K562 (cell line): ENCODE data around the gene CTIF. TPM values are rescaled to one million over a fixed set of nuclear protein-coding genes. Genes with fewer than 3 reads are reported as not detected.

ENCODE experiments used
- ATAC-seq: fragments of 200-7000 bp; cut with Tn5 transposase; 3 replicates; pipeline ENCODE4 v1.9.1; 2020; ENCODE audit warnings: moderate library complexity
- BruUV-seq: library from RNA; stranded (reverse); fragments of 400-500 nt; replicated peaks from 2 replicates; lab custom pipeline; 2021; lab: Mats Ljungman, UMichigan
- CTCF ChIA-PET: fragments of 300-600 bp; formaldehyde crosslinking; extraction: SDS; loops from one replicate; lab custom pipeline; 2021; ENCODE audit warnings: low intra/inter-chr PET ratio; lab: Yijun Ruan, JAX
- POLR2A ChIA-PET: fragments of 300-600, 350-650 bp; sonication (Branson Sonifier 250); formaldehyde crosslinking; extraction: SDS; loops from one replicate; lab custom pipeline; 2021; ENCODE audit warnings: antibody characterized with exemption, inconsistent platforms; lab: Yijun Ruan, JAX
- DNase-seq, 4 experiments: peaks; one replicate each; pipeline versions ENCODE4 v3.0.0 to v3.0.0-alpha.2; 2011 to 2018; ENCODE audit warnings: low spot score in 3 of 4, mixed read lengths in 3 of 4; ENCODE audit errors: extremely low read depth in 1 of 4
- FAIRE-seq: peaks from 2 replicates; lab custom pipeline; 2011; peaks lifted over from hg19 to GRCh38; lab: Jason Lieb, UNC
- H2AFZ ChIP-seq: 2 replicates; pipeline ENCODE4 v1.6.0; 2011; ENCODE audit warnings: low read depth, low read length, control low read depth, inconsistent platforms
- H3K27ac ChIP-seq: fragments of 200-600 bp; 3 replicates; pipeline ENCODE4 v1.8.0; 2011; ENCODE audit warnings: low read depth, mild to moderate bottlenecking, control low read depth, inconsistent platforms, low read length, moderate library complexity, mixed read lengths; ENCODE audit errors: extremely low read depth
- H3K27me3 ChIP-seq, 2 experiments: fragments of 300-600 bp in 1 of 2; 2 replicates in 1 of 2; 3 replicates in 1 of 2; pipeline versions ENCODE4 v1.6.0 to v1.8.0; 2011; ENCODE audit warnings: inconsistent platforms in 2 of 2, low read length in 2 of 2, mild to moderate bottlenecking in 1 of 2, mixed read lengths in 1 of 2, moderate library complexity in 1 of 2; ENCODE audit not compliant: control insufficient read depth in 2 of 2, insufficient read depth in 2 of 2
- H3K36me3 ChIP-seq: fragments of 300-600 bp; 3 replicates; pipeline ENCODE4 v1.8.0; 2011; ENCODE audit warnings: mild to moderate bottlenecking, low read length, inconsistent platforms; ENCODE audit not compliant: control insufficient read depth, insufficient read depth
- H3K4me1 ChIP-seq, 2 experiments: fragments of 200-600 bp in 1 of 2; replicated peaks in 1 of 2; 2 replicates in 1 of 2; 3 replicates in 1 of 2; pipeline versions ENCODE4 v1.5.1 to v1.8.0; 2011; ENCODE audit warnings: inconsistent platforms in 2 of 2, low read length in 2 of 2, mild to moderate bottlenecking in 1 of 2, mixed read lengths in 1 of 2, moderate library complexity in 1 of 2; ENCODE audit not compliant: control insufficient read depth in 2 of 2, insufficient read depth in 2 of 2
- H3K4me2 ChIP-seq: 2 replicates; pipeline ENCODE4 v1.6.1; 2011; ENCODE audit warnings: low read length, control low read depth, inconsistent platforms, mixed read lengths; ENCODE audit not compliant: insufficient read depth
- H3K4me3 ChIP-seq: fragments of 200-600 bp; sonication (generic), shearing (Covaris generic); 2 replicates; pipeline ENCODE4 v1.5.1; 2016; ENCODE audit warnings: control low read depth, inconsistent platforms
- H3K79me2 ChIP-seq: fragments of 200-600 bp; 3 replicates; pipeline ENCODE4 v1.8.0; 2011; ENCODE audit warnings: low read length, inconsistent platforms; ENCODE audit not compliant: control insufficient read depth, insufficient read depth
- H3K9ac ChIP-seq, 2 experiments: 2 replicates each; pipeline versions ENCODE4 v1.6.0 to v1.6.1; 2011; ENCODE audit warnings: low read depth in 2 of 2, low read length in 2 of 2, control low read depth in 1 of 2, inconsistent platforms in 1 of 2, mild to moderate bottlenecking in 1 of 2, mixed read lengths in 1 of 2; ENCODE audit not compliant: insufficient read depth in 1 of 2
- H3K9me1 ChIP-seq: one replicate; pipeline ENCODE4 v1.6.0; 2011; ENCODE audit warnings: inconsistent platforms, mild to moderate bottlenecking, low read length, moderate library complexity; ENCODE audit not compliant: control insufficient read depth, insufficient read depth
- H3K9me3 ChIP-seq: replicated peaks from 2 replicates; pipeline ENCODE4 v1.5.1; 2011; ENCODE audit warnings: low read depth, low read length, inconsistent platforms; ENCODE audit not compliant: control insufficient read depth, insufficient read depth
- H4K20me1 ChIP-seq: replicated peaks from 2 replicates; pipeline ENCODE4 v1.6.1; 2011; ENCODE audit warnings: low read length, inconsistent platforms, mixed read lengths; ENCODE audit not compliant: control insufficient read depth, insufficient read depth
- MEF2D ChIP-seq: conservative IDR thresholded peaks from 2 replicates; pipeline ENCODE4 v1.6.1; 2016; ENCODE audit warnings: low read depth, missing genetic modification characterization, missing compliant biosample characterization
- PHTF2 ChIP-seq: fragments of 250-450 bp; sonication (Bioruptor Pico); IDR thresholded peaks from 2 replicates; pipeline ENCODE4 v1.5.0; 2021; ENCODE audit warnings: mild to moderate bottlenecking
- POLR3G ChIP-seq: IDR thresholded peaks from 2 replicates; pipeline ENCODE4 v1.6.1; 2011; ENCODE audit not compliant: insufficient read length, insufficient replicate concordance; ENCODE audit errors: extremely low read depth
- PPARD ChIP-seq: fragments of 250-450 bp; sonication (Bioruptor Pico); IDR thresholded peaks from 2 replicates; pipeline ENCODE4 v1.8.0; 2022; ENCODE audit warnings: inconsistent platforms, mild to moderate bottlenecking, moderate library complexity
- RBM15 ChIP-seq: fragments of 200-400 bp; formaldehyde crosslinking; IDR thresholded peaks from 2 replicates; pipeline ENCODE4 v1.6.1; 2018; ENCODE audit warnings: mild to moderate bottlenecking, low read length, moderate library complexity; ENCODE audit not compliant: insufficient read depth
- RBM17 ChIP-seq: fragments of 200-400 bp; formaldehyde crosslinking; IDR thresholded peaks from 2 replicates; pipeline ENCODE4 v1.6.1; 2017; ENCODE audit warnings: low read depth, mild to moderate bottlenecking, low read length, borderline replicate concordance
- RBM34 ChIP-seq: fragments of 200-400 bp; formaldehyde crosslinking; IDR thresholded peaks from 2 replicates; pipeline ENCODE4 v1.6.1; 2018; ENCODE audit warnings: low read length, borderline replicate concordance; ENCODE audit not compliant: insufficient read depth
- TAF9B ChIP-seq: fragments of 450-650 bp; IDR thresholded peaks from 2 replicates; pipeline ENCODE4 v1.6.1; 2018; ENCODE audit warnings: mild to moderate bottlenecking; ENCODE audit not compliant: partially characterized antibody
- YBX1 ChIP-seq: fragments of 450-650 bp; IDR thresholded peaks from 2 replicates; pipeline ENCODE4 v1.7.1; 2016; ENCODE audit warnings: mild to moderate bottlenecking
- ZNF354B ChIP-seq: fragments of 250-450 bp; sonication (Bioruptor Pico); IDR thresholded peaks from 2 replicates; pipeline ENCODE4 v1.4.0; 2020
- WGBS: fragments of 100-300 bp; shearing (Covaris generic); methylation state at CpG from one replicate; pipeline ENCODE4 v1.1.6; 2016; ENCODE audit warnings: low coverage, mixed read lengths; ENCODE audit not compliant: insufficient coverage; ENCODE audit errors: missing lambda C conversion rate; 5-methylcytosine and 5-hydroxymethylcytosine counted together
- in situ Hi-C: fragments of 300-500 bp; cut with MboI; formaldehyde crosslinking; loops from 4 replicates; pipeline ENCODE4 v1.15.0; 2018; ENCODE audit warnings: inconsistent platforms, mixed read lengths
- intact Hi-C: fragments of 100-400 bp; cut with micrococcal nuclease; formaldehyde crosslinking; loops from 2 replicates; pipeline ENCODE4 v1.14.2; 2022
- polyA plus RNA-seq, 8 experiments: library from polyadenylated mRNA; depleted of rRNA in 4 of 8; stranded (reverse) in 5 of 8; unstranded in 3 of 8; fragments of >200 nt; fragmentation: Nextera tagmentation in 2 of 8; fragmentation: Illumina TruSeq in 1 of 8; extraction: Ambion mirVana in 2 of 8; extraction: Trizol in 1 of 8; gene quantifications; 2 replicates each; pipeline versions ENCODE4 v1.2.1 to v1.2.3, GENCODE V29; 2011 to 2014; ENCODE audit warnings: inconsistent platforms in 1 of 8, missing spikeins in 1 of 8
- total RNA-seq, 7 experiments: library from RNA; depleted of rRNA in 6 of 7; stranded (reverse); fragments of >200 nt in 6 of 7; fragmentation: Illumina TruSeq in 2 of 7; extraction: Trizol in 2 of 7; gene quantifications; 2 replicates each; pipeline versions ENCODE4 v1.2.1 to v1.2.3, GENCODE V29; 2011 to 2021; ENCODE audit warnings: low replicate concordance in 1 of 7
- TF ChIP-seq, protein P1 (sequence below): fragments of 250-450 bp; sonication (Bioruptor Pico); IDR thresholded peaks from 2 replicates; pipeline ENCODE4 v1.8.0; 2022; ENCODE audit warnings: moderate library complexity, mild to moderate bottlenecking, inconsistent platforms
- TF ChIP-seq, protein P2 (sequence below): fragments of 450-650 bp; formaldehyde crosslinking; IDR thresholded peaks from 2 replicates; pipeline ENCODE4 v1.4.0; 2022; ENCODE audit warnings: mild to moderate bottlenecking, moderate library complexity
- TF ChIP-seq, protein P3 (sequence below), 2 experiments: IDR thresholded peaks; 2 replicates each; pipeline ENCODE4 v1.6.1; 2011; ENCODE audit warnings: borderline replicate concordance in 1 of 2, control low read depth in 1 of 2, low read depth in 1 of 2, low read length in 1 of 2, mild to moderate bottlenecking in 1 of 2, mixed read lengths in 1 of 2, moderate library complexity in 1 of 2; ENCODE audit not compliant: insufficient read depth in 1 of 2, insufficient read length in 1 of 2, poor library complexity in 1 of 2, severe bottlenecking in 1 of 2; ENCODE audit errors: extremely low read depth in 1 of 2
- TF ChIP-seq, protein P4 (sequence below), 2 experiments: IDR thresholded peaks in 1 of 2; conservative IDR thresholded peaks in 1 of 2; 2 replicates each; pipeline ENCODE4 v1.6.1; 2016; ENCODE audit warnings: low read depth in 2 of 2, mild to moderate bottlenecking in 1 of 2, missing compliant biosample characterization in 1 of 2, missing genetic modification characterization in 1 of 2, moderate library complexity in 1 of 2

The CTIF gene
- total and polyA plus RNA-seq, 9 of the 15 experiments (the other 6 are each of a cell fraction or from before 2014, with no cell fraction given), result 0.17 to 11.5 (median 2.2) TPM

DNA sequence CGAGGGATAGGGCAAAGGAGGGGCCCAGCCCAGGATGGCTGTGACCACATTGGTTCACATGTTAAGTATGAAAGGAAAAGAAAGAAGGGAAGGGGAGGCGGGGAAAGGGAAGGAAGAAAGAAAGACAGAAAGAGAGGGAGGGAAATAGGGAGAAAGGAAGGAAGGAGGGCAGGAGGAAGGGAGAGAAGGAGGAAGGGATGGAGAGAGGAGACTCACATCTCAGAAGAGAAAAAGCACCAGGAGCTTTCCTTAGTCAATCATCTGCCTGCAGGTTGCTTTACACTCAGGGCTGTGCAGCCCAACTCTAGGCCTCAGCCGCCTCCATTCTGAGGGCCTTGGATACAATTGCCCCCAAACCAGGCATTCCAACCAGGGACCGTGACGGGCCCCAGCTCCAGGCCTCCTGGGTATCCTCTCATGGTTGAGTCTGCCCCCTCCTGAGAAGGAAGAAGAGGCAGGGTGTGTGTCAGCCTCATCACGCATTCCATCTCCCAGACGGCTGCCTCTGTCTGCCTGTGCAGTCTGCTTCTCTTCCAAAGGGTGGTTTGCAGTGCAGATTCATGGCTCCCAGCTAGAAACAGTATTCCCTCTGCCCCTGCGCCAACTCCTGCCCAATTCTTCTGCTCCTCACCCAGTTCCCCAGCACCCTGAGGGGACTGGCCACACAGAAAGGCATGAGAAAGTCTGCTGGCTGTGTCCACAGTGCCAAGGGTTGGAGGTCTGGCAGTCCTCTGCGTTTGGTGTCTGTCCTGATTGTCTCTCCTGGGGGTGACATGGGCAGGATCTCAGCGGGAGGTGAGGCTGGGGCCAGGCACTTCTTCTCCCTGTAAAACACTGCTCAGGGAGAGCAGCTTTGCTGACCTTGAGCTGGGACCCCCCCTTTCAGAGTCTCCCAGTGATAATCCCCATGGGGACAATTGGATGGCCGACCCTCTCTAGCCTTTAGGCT, 248.6 kb downstream of the CTIF start:
- Histone ChIP-seq H3K36me3 (no peaks in the 10 kb centered on the region), H3K27ac (no peak overlapping the region), H3K4me1 (peaks cover 0 to 14% of the 10 kb centered on the region in 2 experiments; a peak in 3 of 5 replicates), H3K4me3 (no peak overlapping the region), H3K27me3 (no peaks in the 10 kb centered on the region), H3K9me3 (no peaks in the 10 kb centered on the region), H4K20me1 (no peaks in the 10 kb centered on the region; the same call in 1 of the 2 replicates), H3K9me1 (no peaks in the 10 kb centered on the region), H3K9ac (no peak overlapping the region), H3K79me2 (no peaks in the 10 kb centered on the region), H3K4me2 (no peak overlapping the region), H2AFZ (no peak overlapping the region)
- no TSS peak for BruUV-seq
- no peak for DNase-seq
- no peak for FAIRE-seq
- CTCF ChIA-PET, result no interaction called here
- POLR2A ChIA-PET, result interaction anchor here (1.3 kb wide), 1 partner anchor 12 kb away, joined by 3 read pairs; no protein-coding TSS in a partner anchor
- 58% methylated on average over 4 of the region's 11 CpGs for WGBS
- intact Hi-C loops (loop anchor here (10.0 kb wide), 1 partner anchor 107 kb away; no protein-coding TSS in a partner anchor), in situ Hi-C loops (no loop called here)
- no peak for TF ChIP-seq RBM15
- no peak for TF ChIP-seq MEF2D (tag)
- no peak for TF ChIP-seq TAF9B
- TF ChIP-seq RBM17, result no peak
- TF ChIP-seq YBX1, result no peak
- TF ChIP-seq RBM34, result no peak
- TF ChIP-seq, protein P1, sequence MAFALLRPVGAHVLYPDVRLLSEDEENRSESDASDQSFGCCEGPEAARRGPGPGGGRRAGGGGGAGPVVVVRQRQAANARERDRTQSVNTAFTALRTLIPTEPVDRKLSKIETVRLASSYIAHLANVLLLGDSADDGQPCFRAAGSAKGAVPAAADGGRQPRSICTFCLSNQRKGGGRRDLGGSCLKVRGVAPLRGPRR (CRISPR knock-in tag), result no peak
- TF ChIP-seq POLR3G, result no peak
- no peak for TF ChIP-seq ZNF354B (CRISPR knock-in tag)
- no peak for TF ChIP-seq PPARD (CRISPR knock-in tag)
- TF ChIP-seq PHTF2 (CRISPR knock-in tag), result no peak
- TF ChIP-seq, protein P2, sequence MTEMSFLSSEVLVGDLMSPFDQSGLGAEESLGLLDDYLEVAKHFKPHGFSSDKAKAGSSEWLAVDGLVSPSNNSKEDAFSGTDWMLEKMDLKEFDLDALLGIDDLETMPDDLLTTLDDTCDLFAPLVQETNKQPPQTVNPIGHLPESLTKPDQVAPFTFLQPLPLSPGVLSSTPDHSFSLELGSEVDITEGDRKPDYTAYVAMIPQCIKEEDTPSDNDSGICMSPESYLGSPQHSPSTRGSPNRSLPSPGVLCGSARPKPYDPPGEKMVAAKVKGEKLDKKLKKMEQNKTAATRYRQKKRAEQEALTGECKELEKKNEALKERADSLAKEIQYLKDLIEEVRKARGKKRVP (CRISPR knock-in tag), result no peak
- TF ChIP-seq, protein P3, sequence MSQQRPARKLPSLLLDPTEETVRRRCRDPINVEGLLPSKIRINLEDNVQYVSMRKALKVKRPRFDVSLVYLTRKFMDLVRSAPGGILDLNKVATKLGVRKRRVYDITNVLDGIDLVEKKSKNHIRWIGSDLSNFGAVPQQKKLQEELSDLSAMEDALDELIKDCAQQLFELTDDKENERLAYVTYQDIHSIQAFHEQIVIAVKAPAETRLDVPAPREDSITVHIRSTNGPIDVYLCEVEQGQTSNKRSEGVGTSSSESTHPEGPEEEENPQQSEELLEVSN (IDR thresholded peaks at IDR 0.05; ENCODE audit: borderline replicate concordance in 1 of 2, extremely low read depth in 1 of 2, insufficient read depth in 1 of 2, insufficient read length in 1 of 2, low read depth in 1 of 2, low read length in 1 of 2, poor library complexity in 1 of 2, severe bottlenecking in 1 of 2), result no peak
- TF ChIP-seq, protein P4, sequence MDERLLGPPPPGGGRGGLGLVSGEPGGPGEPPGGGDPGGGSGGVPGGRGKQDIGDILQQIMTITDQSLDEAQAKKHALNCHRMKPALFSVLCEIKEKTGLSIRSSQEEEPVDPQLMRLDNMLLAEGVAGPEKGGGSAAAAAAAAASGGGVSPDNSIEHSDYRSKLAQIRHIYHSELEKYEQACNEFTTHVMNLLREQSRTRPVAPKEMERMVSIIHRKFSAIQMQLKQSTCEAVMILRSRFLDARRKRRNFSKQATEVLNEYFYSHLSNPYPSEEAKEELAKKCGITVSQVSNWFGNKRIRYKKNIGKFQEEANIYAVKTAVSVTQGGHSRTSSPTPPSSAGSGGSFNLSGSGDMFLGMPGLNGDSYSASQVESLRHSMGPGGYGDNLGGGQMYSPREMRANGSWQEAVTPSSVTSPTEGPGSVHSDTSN (CRISPR knock-in tag; IDR thresholded peaks at IDR 0.05; ENCODE audit: low read depth), result no peak
- TF ChIP-seq, protein P4 (tag; conservative IDR thresholded peaks at IDR 0.05; ENCODE audit: low read depth), result no peak
- ATAC-seq, result no peak
